MM.1S (cell line): ENCODE measurements around the gene TACC2.
A peak's percentile ranks its signal among the peaks of the same experiment; 100 is the strongest.

Experiments
- DNase-seq: peaks from one replicate; pipeline ENCODE4 v3.0.0-alpha.2; 2015
- H2AFZ ChIP-seq: fragments of 300-600 bp; sonication (generic); 2 replicates; pipeline ENCODE4 v1.6.0; 2016; ENCODE audit warnings: antibody characterized with exemption, low read length
- H3F3A ChIP-seq: fragments of 300-600 bp; sonication (generic); 2 replicates; pipeline ENCODE4 v1.6.1; 2016; ENCODE audit warnings: mild to moderate bottlenecking, antibody characterized with exemption, low read length, moderate library complexity, mixed read lengths; ENCODE audit not compliant: insufficient read depth
- H3K27ac ChIP-seq: fragments of 300-600 bp; sonication (generic); 2 replicates; pipeline ENCODE4 v1.5.1; 2016; ENCODE audit warnings: mild to moderate bottlenecking, low read length
- H3K27me3 ChIP-seq: fragments of 300-600 bp; sonication (generic); replicated peaks from 2 replicates; pipeline ENCODE4 v1.6.0; 2016; ENCODE audit warnings: low read length; ENCODE audit not compliant: insufficient read depth
- H3K36me3 ChIP-seq: fragments of 300-600 bp; sonication (generic); replicated peaks from 2 replicates; pipeline ENCODE4 v1.6.1; 2016; ENCODE audit warnings: mild to moderate bottlenecking, low read length, mixed read lengths; ENCODE audit not compliant: insufficient read depth
- H3K4me1 ChIP-seq: fragments of 300-600 bp; sonication (generic); 2 replicates; pipeline ENCODE4 v1.6.1; 2016; ENCODE audit warnings: low read length, mixed read lengths
- H3K4me2 ChIP-seq: fragments of 300-600 bp; sonication (generic); 2 replicates; pipeline ENCODE4 v1.6.0; 2016; ENCODE audit warnings: low read depth, low read length
- H3K4me3 ChIP-seq: fragments of 300-600 bp; sonication (generic); 2 replicates; pipeline ENCODE4 v1.5.1; 2016; ENCODE audit warnings: low read length, mixed read lengths
- H3K79me2 ChIP-seq: fragments of 300-600 bp; sonication (generic); 2 replicates; pipeline ENCODE4 v1.6.1; 2016; ENCODE audit warnings: mixed run types, low read length, mixed read lengths
- H3K9ac ChIP-seq: fragments of 300-600 bp; sonication (generic); 2 replicates; pipeline ENCODE4 v1.6.1; 2016; ENCODE audit warnings: low read length, mixed read lengths
- H3K9me2 ChIP-seq: fragments of 300-600 bp; sonication (generic); replicated peaks from 2 replicates; pipeline ENCODE4 v1.6.1; 2016; ENCODE audit warnings: mild to moderate bottlenecking, low read length, mixed read lengths; ENCODE audit not compliant: insufficient read depth
- H3K9me3 ChIP-seq: fragments of 300-600 bp; sonication (generic); replicated peaks from 2 replicates; pipeline ENCODE4 v1.6.1; 2016; ENCODE audit warnings: mild to moderate bottlenecking, low read length, mixed read lengths; ENCODE audit not compliant: insufficient read depth
- H4K20me1 ChIP-seq: fragments of 300-600 bp; sonication (generic); 2 replicates; pipeline ENCODE4 v1.6.1; 2016; ENCODE audit warnings: mild to moderate bottlenecking, low read length, moderate library complexity, mixed read lengths; ENCODE audit not compliant: insufficient read depth
- EZH2 ChIP-seq: fragments of 300-600 bp; sonication (generic); optimal IDR thresholded peaks from 2 replicates; pipeline ENCODE3; 2017; ENCODE audit warnings: low read depth, mild to moderate bottlenecking, antibody characterized with exemption, low read length, mixed read lengths
- EZH2phosphoT487 ChIP-seq: fragments of 300-600 bp; sonication (generic); IDR thresholded peaks from 2 replicates; pipeline ENCODE4 v1.6.1; 2018; ENCODE audit warnings: antibody characterized with exemption, low read length
- TF ChIP-seq, protein P1 (sequence below): fragments of 300-600 bp; sonication (generic); IDR thresholded peaks from 2 replicates; pipeline ENCODE4 v1.5.1; 2016; ENCODE audit warnings: antibody characterized with exemption, low read length, mixed read lengths

Gene TACC2

DNA sequence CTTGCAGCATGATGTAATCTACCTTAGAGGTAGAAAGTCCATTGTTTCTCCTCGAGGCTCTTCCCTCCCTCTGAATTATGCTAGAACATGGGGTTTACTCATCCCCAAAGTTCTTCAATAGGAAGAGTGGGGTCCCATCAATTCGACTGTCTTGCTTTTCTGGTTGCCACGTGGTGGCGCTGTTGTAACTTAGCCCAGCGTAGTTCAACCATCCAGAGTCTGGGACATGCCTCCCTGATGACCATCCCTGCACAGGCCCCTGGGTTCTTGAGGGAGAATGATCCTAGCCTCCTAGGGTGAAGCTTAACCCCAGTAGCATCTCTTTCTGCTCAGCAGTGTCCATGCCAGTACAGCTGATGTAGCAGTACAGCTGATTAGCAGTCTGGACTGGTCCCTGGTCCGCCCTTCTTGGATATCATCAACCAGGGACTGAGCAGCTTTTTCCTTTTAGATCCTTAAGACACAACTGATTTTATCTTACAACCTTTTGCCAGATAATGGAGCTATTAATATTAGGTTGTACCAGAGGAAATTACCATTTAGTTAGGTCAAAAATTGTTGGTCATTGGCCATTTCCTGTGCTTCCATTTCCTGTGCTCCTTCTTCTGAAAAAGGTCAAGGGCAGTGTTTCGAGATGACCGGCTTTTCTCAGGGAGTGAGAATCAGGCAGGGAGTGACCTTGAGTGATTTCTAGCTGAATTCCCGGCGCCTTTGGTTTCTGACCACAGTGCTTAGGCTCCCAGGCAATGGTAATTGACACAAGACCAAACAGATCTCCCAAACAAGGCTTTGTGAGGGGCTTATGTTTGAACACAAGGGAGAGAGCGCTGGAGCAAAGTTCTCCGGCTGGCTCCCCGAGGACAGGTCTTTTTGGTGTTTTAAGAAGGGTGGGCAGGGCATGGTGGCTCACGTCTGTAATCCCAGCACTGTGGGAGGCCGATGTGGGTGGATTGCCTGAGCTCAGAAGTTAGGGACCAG lies 65.4 kb downstream of the TACC2 start:
- DNase-seq, result no peak
- Histone ChIP-seq H3F3A (no peaks in the 10 kb centered on the region), H3K36me3 (no peaks in the 10 kb centered on the region)

DNA sequence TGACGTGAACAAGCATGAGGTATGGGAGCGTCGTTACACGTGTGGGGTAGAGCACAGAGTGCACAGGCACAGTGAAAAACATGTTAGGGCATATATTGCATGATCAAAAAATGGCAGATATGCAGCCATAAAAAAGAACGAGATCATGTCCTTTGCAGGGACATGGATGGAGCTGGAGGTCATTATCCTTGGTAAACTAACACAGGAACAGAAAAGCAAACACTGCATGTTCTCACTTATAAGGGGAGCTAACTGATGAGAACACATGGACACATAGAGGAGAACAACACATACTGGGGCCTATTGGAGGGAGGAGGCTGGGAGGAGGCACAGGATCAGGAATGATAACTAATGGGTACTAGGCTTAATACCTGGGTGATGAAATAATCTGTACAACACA lies 66.3 kb downstream of the TACC2 start:
- no peak overlapping the region for H3K9ac ChIP-seq
- TF ChIP-seq, protein P1, sequence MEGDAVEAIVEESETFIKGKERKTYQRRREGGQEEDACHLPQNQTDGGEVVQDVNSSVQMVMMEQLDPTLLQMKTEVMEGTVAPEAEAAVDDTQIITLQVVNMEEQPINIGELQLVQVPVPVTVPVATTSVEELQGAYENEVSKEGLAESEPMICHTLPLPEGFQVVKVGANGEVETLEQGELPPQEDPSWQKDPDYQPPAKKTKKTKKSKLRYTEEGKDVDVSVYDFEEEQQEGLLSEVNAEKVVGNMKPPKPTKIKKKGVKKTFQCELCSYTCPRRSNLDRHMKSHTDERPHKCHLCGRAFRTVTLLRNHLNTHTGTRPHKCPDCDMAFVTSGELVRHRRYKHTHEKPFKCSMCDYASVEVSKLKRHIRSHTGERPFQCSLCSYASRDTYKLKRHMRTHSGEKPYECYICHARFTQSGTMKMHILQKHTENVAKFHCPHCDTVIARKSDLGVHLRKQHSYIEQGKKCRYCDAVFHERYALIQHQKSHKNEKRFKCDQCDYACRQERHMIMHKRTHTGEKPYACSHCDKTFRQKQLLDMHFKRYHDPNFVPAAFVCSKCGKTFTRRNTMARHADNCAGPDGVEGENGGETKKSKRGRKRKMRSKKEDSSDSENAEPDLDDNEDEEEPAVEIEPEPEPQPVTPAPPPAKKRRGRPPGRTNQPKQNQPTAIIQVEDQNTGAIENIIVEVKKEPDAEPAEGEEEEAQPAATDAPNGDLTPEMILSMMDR, result no peak
- TF ChIP-seq EZH2phosphoT487 (no peak), EZH2 (no peak)
- no peak for DNase-seq
- H3K36me3 ChIP-seq, result no peaks in the 10 kb centered on the region
- H3K4me3 ChIP-seq, result no peak overlapping the region
- H3K27me3 ChIP-seq, result no peaks in the 10 kb centered on the region
- no peaks in the 10 kb centered on the region for H3K9me3 ChIP-seq
- no peaks in the 10 kb centered on the region for H3K4me1 ChIP-seq
- H3K9me2 ChIP-seq, result no peaks in the 10 kb centered on the region
- H3K4me2 ChIP-seq, result no peak overlapping the region
- H2AFZ ChIP-seq, result no peak overlapping the region
- no peaks in the 10 kb centered on the region for H3K79me2 ChIP-seq
- H3K27ac ChIP-seq, result no peak overlapping the region
- H3F3A ChIP-seq, result no peaks in the 10 kb centered on the region
- H4K20me1 ChIP-seq, result no peaks in the 10 kb centered on the region

More for the DNA sequence above, 65.4 kb downstream of the TACC2 start:
- Histone ChIP-seq H3K27ac (no peak overlapping the region), H2AFZ (no peak overlapping the region), H3K27me3 (no peaks in the 10 kb centered on the region), H3K9me2 (no peaks in the 10 kb centered on the region), H3K4me3 (no peak overlapping the region), H3K9ac (no peak overlapping the region), H3K4me1 (no peaks in the 10 kb centered on the region), H3K4me2 (no peak overlapping the region), H3K9me3 (no peaks in the 10 kb centered on the region), H3K79me2 (no peaks in the 10 kb centered on the region), H4K20me1 (no peaks in the 10 kb centered on the region)
- TF ChIP-seq, protein P1, result peak; percentile 29
- no peak for TF ChIP-seq EZH2phosphoT487

GRCh38 chr10:122056431-122057094 lies 67.6 kb downstream of the TACC2 start:
- no peaks in the 10 kb centered on the region for H3K27me3 ChIP-seq
- no peaks in the 10 kb centered on the region for H3K36me3 ChIP-seq
- no peak for DNase-seq
- no peak overlapping the region for H3K27ac ChIP-seq
- H3K4me1 ChIP-seq, result no peaks in the 10 kb centered on the region
- H3K9me3 ChIP-seq, result no peaks in the 10 kb centered on the region
- no peaks in the 10 kb centered on the region for H3K9me2 ChIP-seq
- no peak overlapping the region for H3K4me2 ChIP-seq
- H4K20me1 ChIP-seq, result no peaks in the 10 kb centered on the region
- no peak overlapping the region for H3K9ac ChIP-seq
- no peaks in the 10 kb centered on the region for H3K79me2 ChIP-seq
- TF ChIP-seq, protein P1, result no peak
- TF ChIP-seq EZH2phosphoT487, result no peak
- no peak for TF ChIP-seq EZH2
- no peaks in the 10 kb centered on the region for H3F3A ChIP-seq
- H3K4me3 ChIP-seq, result no peak overlapping the region
- no peak overlapping the region for H2AFZ ChIP-seq
